ENCODE data around the gene MEGF11. TPM values are rescaled to one million over a fixed set of nuclear protein-coding genes. Genes with fewer than 3 reads are reported as not detected.

MEGF11 gene
- total and polyA plus RNA-seq, 9 donors: 0.04 to 11.4 (median 0.40) TPM; not detected in 2

DNA sequence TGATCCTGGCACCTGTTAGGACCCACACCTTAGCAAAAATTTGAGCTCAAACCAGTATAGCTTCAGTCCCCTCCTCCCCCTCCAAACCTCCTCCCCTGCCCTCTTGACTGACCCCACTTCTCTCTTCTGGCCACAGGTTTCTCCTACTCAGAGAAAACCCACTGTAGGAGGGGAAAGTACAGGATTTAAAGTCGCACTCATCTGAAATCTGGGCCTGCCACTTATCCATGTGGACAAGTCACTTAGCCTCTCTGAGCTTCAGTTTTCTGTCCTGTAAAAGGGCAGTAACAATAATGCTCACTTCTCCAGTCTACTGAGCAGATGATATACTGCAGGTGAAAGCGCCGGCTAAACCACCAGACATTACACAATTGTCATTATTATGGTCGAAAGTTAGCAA is 142.7 kb downstream of the MEGF11 start:
- Histone ChIP-seq H3K9me3 (no peaks in the 10 kb centered on the region), H3K27me3 (no peaks in the 10 kb centered on the region), H3K4me1 (ENCODE audit: insufficient read depth) (no peaks in the 10 kb centered on the region), H3K4me3 (no peak overlapping the region), H3K36me3 (no peaks in the 10 kb centered on the region), H3K27ac (no peak overlapping the region)
- no peak for DNase-seq
- 75 to 83% (median 82%) methylated on average over 4 of the region's 4 CpGs for WGBS, 3 donors
- TF ChIP-seq POLR2A (IDR thresholded peaks at IDR 0.05): no peak
- TF ChIP-seq EP300 (IDR thresholded peaks at IDR 0.05): no peak
- TF ChIP-seq CTCF (IDR thresholded peaks at IDR 0.05): no peak
- intact Hi-C loops (cut with DNase I): no loop called here

- TF ChIP-seq EP300 (IDR thresholded peaks at IDR 0.05) (no peak), POLR2A (IDR thresholded peaks at IDR 0.05) (no peak), CTCF (IDR thresholded peaks at IDR 0.05) (no peak)
- no peak for DNase-seq
- H3K4me3 ChIP-seq: no peak overlapping the region
- H3K9me3 ChIP-seq: no peaks in the 10 kb centered on the region
- no peaks in the 10 kb centered on the region for H3K27me3 ChIP-seq
- 75 to 93% (median 84%) methylated on average over 5 of the region's 5 CpGs for WGBS, 3 donors
- intact Hi-C loops (cut with DNase I): no loop called here
- H3K4me1 ChIP-seq (ENCODE audit: insufficient read depth): no peaks in the 10 kb centered on the region
- no peak overlapping the region for H3K27ac ChIP-seq
- H3K36me3 ChIP-seq: no peaks in the 10 kb centered on the region
Measured at GRCh38 chr15:66109826-66110225, 143.7 kb downstream of the MEGF11 start.

DNA sequence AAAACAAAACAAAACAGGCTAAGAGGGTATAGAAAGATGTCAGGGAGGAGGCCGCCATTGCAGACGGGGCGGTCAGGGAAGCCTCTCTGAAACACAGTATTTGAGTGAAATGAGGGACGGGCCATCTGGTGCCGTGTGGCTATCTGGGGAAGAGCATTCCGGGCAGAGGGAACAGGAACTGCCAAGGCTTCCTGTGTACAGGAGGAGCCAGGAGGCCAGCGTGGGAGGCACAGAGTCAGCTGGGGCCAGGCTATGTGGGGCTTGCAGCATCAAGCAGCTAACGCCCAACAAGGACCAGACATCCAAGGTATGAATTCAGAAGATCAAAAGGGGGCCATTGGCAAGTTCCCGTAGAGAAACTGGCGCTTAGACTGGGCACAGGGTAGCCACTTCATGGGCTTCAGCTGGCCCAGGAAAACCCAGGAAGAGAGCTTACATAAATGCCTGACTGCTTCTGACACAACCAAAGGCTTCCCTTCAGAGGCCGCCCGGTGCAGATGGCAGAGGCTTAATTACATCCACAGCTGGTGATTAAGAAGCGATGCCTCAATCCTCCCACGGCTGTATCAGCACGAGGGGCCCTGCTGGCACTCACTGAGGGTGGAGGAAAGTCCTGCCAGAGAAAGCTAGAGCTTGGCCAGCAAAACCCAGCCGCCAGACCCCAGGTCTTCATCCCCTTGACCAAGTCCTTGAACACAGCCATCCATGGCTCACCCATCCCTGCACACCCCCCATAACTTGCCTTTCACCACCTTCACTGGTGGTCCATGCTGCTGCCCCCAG is 144.9 kb downstream of the MEGF11 start:
- TF ChIP-seq EP300 (IDR thresholded peaks at IDR 0.05) (no peak), CTCF (IDR thresholded peaks at IDR 0.05) (no peak), POLR2A (IDR thresholded peaks at IDR 0.05) (no peak)
- H3K4me3 ChIP-seq: no peak overlapping the region
- H3K27ac ChIP-seq: no peak overlapping the region
- H3K36me3 ChIP-seq: no peaks in the 10 kb centered on the region
- DNase-seq: no peak
- WGBS, 3 donors: 49 to 61% (median 50%) methylated on average over 16 of the region's 16 CpGs
- no peaks in the 10 kb centered on the region for H3K4me1 ChIP-seq (ENCODE audit: insufficient read depth)
- intact Hi-C loops (cut with DNase I): no loop called here
- no peaks in the 10 kb centered on the region for H3K27me3 ChIP-seq
- no peaks in the 10 kb centered on the region for H3K9me3 ChIP-seq

DNA sequence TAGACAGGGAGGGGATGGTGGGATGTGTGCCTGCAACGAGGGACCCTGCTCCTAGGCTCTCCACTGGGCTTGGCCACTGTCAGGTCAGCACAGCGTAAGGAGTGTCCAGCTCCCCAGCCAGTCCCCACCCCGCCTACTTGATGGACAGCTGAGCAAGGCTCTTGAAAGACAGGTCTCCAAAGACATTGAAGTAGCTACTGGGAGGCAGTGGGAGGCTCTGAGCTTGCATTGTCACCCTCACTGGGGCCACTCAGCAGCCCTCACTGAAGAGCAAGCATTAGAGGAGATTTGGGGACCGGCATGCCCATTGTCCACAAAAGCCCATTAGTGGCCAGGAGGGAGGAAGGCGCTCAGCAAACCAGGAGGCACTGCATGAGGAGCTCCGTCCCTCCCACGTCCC is 146.5 kb downstream of the MEGF11 start:
- H3K27ac ChIP-seq: no peak overlapping the region
- H3K36me3 ChIP-seq: no peaks in the 10 kb centered on the region
- no peak for TF ChIP-seq POLR2A (IDR thresholded peaks at IDR 0.05)
- no peak for TF ChIP-seq CTCF (IDR thresholded peaks at IDR 0.05)
- no peak for TF ChIP-seq EP300 (IDR thresholded peaks at IDR 0.05)
- no peaks in the 10 kb centered on the region for H3K27me3 ChIP-seq
- no peak overlapping the region for H3K4me3 ChIP-seq
- WGBS, 3 donors: 64 to 76% (median 75%) methylated on average over 7 of the region's 7 CpGs
- DNase-seq: no peak
- no peaks in the 10 kb centered on the region for H3K4me1 ChIP-seq (ENCODE audit: insufficient read depth)
- H3K9me3 ChIP-seq: no peaks in the 10 kb centered on the region
- intact Hi-C loops (cut with DNase I): no loop called here
